ENCODE data around the gene CLRN2.

Gene CLRN2

DNA sequence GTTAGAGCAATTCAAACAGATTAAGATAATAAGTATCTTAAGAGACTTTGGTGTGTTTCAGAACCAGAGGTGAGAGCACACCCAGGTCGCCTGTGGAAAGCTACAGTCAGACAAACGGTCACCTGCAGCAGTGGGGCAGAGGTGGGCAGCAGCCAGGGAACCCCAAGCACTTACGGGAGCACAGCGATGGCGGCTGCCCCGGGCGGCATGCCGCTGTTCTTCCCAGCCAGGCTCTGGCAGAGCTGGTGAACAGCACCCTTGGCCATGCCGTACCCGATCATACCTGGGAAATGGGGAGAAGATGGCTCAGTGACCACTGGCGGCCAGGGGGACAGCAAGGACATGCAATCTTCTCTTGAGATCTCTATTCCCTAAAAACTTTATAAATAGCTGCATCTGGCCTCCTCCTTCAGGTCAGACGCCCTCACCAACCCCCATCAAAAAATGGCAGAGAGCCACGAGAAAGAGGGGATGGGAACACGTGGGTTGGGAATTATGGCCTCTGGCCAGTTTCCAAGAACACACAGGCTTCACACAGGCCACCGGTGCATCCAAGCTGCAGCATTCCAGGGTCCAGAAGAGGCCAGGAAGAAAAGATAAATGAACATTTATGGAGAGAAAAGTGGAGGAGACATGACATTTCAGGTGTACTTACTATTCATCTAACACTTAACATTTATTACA lies 22.8 kb upstream of the CLRN2 start:
- DNase-seq (ENCODE audit: insufficient read length, low spot score): no peak
- TF ChIP-seq POLR2A (IDR thresholded peaks at IDR 0.05; ENCODE audit: low read depth, low read length): no peak
- FAIRE-seq: no peak

DNA sequence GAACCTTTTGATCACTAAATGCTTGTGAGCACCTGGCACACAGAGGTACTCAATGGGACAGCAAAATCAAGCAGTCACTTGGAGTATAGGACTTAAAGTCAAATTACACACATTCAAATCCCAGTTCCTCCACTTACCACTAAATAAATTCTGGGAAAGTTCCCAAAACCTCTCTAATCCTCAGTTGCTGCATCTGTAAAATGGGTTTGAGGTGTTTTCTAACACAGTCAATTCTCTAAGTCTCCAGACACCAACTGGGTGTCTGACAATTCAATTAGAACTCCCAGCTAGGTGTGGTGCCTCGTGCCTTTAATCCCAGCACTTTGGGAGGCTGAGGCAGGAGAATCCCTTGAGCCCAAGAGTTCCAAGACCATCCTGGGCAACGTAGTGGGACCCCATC lies 22.1 kb upstream of the CLRN2 start:
- no peak for DNase-seq (ENCODE audit: insufficient read length, low spot score)
- no peak for FAIRE-seq
- TF ChIP-seq POLR2A (IDR thresholded peaks at IDR 0.05; ENCODE audit: low read depth, low read length): no peak

DNA sequence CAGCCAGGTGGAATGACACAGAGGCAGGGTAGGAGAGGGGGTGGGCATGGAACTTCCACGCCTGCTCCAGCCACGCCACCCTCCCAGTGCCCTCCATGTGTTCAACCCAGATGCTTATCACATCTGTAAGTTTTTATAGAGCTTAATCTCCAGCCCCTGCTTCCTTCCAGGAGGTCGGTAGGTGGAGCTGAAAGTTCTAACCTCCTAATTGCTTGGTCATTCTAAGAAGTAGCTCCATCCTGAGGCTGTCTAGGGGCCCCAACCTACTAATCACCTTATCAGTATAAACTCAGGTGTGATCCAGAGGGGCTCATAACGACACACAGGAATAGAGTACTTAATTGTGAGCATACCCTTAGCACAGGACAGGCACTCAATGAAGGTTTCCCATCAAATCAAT lies 21.3 kb upstream of the CLRN2 start:
- TF ChIP-seq POLR2A (IDR thresholded peaks at IDR 0.05; ENCODE audit: low read depth, low read length): no peak
- no peak for DNase-seq (ENCODE audit: insufficient read length, low spot score)
- no peak for FAIRE-seq

DNA sequence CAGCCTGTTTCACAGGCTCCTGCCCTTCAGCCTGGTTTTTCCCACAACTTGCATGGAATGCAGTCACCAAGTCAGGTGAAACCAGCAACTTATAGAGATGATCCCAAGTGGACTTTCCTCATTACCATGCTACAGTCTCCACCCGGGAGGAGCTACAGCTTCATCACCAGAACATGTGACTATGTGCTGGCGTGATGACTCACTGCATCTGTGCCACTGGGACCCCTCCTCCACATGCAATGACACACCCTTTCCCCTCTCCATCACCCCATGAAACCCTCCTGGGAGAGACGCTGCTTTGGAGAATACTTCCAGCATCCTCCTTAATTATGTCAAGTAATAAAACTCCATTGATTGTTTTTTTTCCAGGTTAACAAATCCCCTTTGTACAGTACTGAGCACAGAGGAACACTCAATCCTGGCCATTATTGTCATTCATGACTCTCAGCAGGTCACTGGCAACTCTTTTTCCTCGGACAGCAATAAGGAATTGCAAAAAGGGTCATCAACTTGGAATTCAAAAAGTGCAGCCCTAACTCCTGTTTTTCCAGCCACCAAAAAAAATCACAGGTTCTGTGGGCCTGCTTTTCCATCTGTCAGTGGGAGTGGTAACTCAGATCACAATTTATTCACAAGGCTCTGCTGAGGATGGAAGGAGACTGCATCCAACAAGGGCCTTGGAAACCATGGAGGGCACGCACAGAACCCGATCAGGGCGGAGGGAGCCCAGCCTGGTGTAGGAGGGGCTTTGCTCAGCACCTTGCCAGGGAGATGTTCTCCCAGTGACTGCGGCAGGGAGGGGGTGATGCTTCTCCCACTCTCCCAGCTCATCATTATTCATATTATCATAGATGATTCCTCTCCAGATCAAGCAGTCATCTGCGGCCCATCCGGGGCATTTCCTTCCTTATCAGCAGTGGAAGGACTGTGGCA lies 20.4 kb upstream of the CLRN2 start:
- no peak for TF ChIP-seq POLR2A (IDR thresholded peaks at IDR 0.05; ENCODE audit: low read depth, low read length)
- DNase-seq (ENCODE audit: insufficient read length, low spot score): peak; percentile 48
- FAIRE-seq: no peak

DNA sequence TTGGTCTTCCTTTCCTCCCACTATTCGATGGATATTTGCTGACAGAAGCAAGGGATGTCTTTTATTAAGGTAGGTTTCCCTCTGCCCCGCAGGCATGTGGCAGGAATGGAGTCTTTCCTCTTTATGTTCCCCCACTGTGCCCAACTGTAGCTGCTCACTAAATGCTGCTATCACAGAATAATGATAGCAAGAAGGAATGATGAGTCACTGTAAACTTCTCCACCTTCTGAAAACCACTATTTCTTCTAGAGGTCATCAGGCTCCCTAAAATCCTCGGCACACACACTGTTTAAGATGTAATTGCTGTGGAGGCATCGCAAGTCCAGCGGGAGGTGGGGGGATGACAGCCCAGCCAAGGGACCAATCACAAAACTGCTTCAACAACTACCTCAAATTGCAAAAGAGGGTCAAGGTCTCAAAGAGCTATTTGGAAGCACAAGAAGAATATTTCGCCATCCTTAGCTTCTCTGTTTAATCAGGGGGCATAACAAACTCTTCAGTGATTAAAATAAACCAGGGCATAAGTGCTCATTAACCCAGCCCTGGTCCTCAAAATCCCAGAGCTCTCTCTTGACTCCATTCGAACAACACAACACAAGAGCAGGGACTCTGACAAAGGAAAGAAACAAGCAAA lies 17.0 kb upstream of the CLRN2 start:
- no peak for DNase-seq (ENCODE audit: insufficient read length, low spot score)
- TF ChIP-seq POLR2A (IDR thresholded peaks at IDR 0.05; ENCODE audit: low read depth, low read length): no peak
- no peak for FAIRE-seq

DNA sequence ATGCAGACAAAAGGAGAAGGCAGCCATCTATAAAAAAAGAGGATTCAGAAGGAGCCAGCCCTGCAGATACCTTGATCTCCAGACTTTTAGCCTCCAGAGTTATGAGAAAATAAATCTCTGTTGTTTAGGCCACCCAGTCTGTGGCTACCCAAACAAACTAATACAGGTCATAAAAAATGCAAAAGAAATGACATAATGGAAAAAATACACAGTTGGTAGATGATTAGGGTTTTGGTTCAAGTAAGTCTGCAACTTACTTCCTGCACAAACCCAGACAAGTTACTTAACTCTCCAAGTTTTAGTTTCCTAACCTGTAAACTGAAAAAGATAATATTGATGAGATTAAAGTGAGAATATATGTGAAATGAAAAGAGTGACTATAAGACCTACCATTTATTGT lies 14.4 kb upstream of the CLRN2 start:
- DNase-seq (ENCODE audit: insufficient read length, low spot score) (no peak), FAIRE-seq (no peak)
- TF ChIP-seq POLR2A (IDR thresholded peaks at IDR 0.05; ENCODE audit: low read depth, low read length): no peak

DNA sequence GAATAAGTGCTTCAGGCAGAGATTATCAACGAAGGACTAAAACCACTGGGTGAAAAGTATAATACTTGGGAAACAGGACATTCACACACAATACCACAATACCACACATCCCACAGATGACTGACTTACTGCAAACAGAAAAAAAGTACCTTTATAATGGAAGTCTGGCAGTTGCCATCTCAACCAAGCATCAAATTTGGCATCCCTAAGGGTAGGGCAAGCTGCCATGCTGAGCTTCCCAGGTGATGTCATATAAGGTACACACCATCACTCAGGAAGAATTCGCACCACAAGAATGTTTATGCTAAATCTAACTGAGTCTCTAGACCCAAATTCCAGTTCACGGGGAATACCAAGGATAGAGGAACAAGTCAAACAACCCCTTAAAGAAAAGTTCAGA lies 12.2 kb upstream of the CLRN2 start:
- no peak for TF ChIP-seq POLR2A (IDR thresholded peaks at IDR 0.05; ENCODE audit: low read depth, low read length)
- DNase-seq (ENCODE audit: insufficient read length, low spot score) (no peak), FAIRE-seq (no peak)

DNA sequence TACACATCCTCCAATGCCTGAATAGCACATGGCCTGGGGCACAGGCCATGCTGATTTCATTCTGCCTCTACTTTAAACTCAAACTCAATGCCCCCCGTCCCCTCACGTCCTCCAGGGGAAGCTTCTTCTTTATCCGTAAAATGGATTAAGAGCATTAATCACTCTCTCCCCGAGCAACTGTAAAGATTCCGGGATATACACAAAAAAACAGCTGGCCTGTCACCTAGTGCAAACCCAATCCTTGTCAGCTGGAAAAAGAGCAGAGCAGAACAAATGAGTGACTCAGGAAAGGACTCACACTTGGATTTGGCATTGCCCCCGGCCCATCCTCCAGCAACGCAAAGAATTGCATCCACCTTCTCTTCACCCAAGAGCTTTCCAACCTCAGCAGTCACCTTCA lies 10.9 kb upstream of the CLRN2 start:
- DNase-seq (ENCODE audit: insufficient read length, low spot score) (no peak), FAIRE-seq (no peak)
- no peak for TF ChIP-seq POLR2A (IDR thresholded peaks at IDR 0.05; ENCODE audit: low read depth, low read length)

DNA sequence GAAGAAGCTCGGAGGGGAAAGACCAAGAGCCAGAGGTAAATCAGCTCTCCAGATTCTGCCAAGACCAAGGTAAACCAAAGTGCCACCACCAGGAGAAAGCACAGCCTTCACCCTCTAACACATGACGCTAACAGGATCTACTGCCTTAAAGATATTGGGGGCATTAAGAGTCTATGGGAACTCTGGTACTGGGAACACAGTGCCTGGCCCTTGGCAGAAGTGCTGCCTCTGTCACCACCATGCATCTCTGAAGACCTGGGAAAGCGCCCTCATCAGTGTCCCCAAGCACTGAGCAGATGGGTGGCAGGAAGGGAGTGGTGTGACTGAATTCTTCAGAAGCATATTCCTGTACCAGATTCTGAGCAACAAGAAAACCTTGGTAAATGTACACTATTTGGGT lies 4.4 kb upstream of the CLRN2 start:
- no peak for TF ChIP-seq POLR2A (IDR thresholded peaks at IDR 0.05; ENCODE audit: low read depth, low read length)
- DNase-seq (ENCODE audit: insufficient read length, low spot score): no peak
- FAIRE-seq: no peak

DNA sequence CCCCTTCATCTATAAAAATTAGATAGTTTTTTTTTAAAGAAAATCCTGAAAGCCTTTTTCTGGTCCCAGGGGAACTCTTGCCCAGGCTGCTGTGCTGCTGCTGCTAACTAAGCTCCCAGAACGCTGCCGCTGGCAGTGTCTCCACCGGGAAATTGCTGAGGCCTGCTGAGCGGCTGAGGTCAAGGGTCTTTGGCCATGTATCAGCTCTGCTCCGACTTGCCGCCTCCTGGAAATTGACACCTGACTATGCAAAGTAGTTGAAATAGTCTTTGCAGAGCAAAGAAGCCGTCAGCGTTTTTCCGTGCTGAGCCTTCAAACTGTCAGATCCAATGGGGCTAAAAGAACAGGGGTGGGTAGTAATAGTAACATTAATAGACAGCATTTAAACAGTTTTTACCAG lies 3.9 kb upstream of the CLRN2 start:
- FAIRE-seq (no peak), DNase-seq (ENCODE audit: insufficient read length, low spot score) (no peak)
- no peak for TF ChIP-seq POLR2A (IDR thresholded peaks at IDR 0.05; ENCODE audit: low read depth, low read length)

DNA sequence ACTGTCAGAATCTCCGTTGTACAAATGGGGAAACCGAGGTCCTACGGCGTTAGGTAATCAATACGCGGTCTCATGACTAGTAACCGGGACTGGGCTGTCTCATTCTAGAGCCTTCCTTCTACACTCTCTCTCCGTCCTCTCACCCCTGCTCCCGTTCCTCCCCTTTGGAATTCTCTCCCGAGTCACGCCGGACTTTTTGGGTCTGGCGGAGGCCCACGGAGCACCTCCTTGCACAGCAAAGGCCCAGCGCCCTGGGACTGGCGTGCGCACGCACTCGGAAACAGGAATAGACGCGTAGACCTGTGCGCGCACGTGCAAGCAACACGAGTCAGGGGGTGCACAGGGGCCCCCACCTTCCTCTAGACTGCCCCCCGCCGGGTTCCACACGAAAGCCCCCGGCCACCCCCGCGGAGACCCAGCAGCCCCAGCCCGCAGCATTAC lies 3.4 kb upstream of the CLRN2 start:
- DNase-seq (ENCODE audit: insufficient read length, low spot score) (no peak), FAIRE-seq (no peak)
- no peak for TF ChIP-seq POLR2A (IDR thresholded peaks at IDR 0.05; ENCODE audit: low read depth, low read length)

DNA sequence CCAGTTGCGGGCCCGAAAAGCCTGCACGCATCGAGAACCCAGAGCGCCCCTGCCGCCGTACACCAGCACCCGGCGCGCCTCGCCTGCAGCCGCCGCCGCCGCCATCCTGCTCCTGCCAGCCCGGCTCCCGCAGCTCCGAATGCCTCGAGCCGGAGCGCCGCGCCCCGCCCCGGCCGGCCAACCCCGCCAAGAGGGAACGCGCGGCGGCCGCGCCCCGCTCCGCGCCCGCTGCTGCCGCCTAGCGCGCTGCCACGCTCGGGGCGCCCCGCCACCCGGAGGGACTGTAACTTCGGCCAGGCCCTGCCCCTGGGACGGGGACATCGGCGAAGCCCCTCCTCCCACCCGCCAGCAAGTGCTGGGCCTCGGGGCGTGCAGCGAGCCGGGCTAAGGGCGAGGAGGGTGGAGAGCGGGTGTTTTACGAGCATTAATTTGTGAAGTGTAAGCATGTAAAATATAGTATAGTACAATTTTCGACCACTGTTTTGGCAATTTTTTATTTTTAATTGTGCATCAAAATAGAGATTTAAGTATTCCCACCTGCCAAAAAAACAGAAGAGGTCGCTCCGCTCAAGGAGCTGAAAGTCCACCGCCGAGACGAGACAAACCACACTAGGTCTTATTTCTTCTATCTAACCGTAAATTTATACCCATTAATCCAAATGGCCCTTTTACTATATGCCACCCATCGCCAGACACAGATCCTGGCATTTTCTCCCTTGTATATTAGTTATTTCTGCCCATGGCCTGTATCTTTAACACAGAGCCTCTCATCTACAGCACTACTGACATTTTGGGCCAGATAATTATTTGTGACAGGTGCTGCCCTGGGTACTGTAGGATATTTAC lies 2.8 kb upstream of the CLRN2 start, which contains the start of gene QDPR:
Gene QDPR (minus strand): TSS at position 141 of the 846 bp plus-strand sequence. CDS start 36 bp downstream, at position 105.
- FAIRE-seq (no peak), DNase-seq (ENCODE audit: insufficient read length, low spot score) (peak; percentile 61)
- TF ChIP-seq POLR2A (IDR thresholded peaks at IDR 0.05; ENCODE audit: low read depth, low read length): peak; percentile 56

DNA sequence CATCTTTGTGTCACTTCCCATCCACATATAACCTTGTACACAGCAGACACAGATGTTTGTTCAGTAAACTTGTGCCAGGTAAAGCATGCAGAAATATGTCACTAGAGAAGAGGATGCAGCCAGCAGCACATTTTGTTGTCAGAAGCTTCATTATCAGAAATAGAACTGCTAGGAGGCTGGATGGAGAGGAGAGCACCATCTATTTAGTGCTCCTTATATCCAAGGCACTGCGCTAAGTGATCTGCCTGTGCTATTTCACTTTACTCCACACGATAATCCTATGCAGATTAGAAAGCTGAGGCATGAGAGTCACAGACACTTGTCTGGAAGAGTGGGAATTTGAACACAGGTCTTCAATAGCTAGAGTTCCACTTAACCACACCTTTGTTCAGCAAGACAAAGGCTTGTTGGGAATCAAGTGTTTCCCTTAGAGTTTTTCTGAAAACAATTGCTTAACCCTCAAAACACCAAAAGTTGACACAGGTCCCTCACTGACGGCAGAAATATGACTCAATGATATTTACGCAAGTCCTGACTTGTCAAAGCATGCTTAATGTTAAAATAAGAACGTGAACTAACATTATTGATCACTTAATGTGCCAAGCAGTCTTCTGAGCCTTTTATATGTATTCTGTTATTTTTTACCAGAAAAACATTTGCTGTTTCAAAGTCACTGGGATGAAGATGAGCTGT lies 1.8 kb upstream of the CLRN2 start:
- DNase-seq (ENCODE audit: insufficient read length, low spot score): no peak
- FAIRE-seq: no peak

More for the DNA sequence above, 1.8 kb upstream of the CLRN2 start:
- no peak for TF ChIP-seq POLR2A (IDR thresholded peaks at IDR 0.05; ENCODE audit: low read depth, low read length)

Measured in H54 (cell line).